ENCODE measurements around the gene FBXL19. TPM values are rescaled to one million over a fixed set of nuclear protein-coding genes. Genes with fewer than 3 reads are reported as not detected.
"Not testable (repeated sequence)": the region's sequence is repeated elsewhere in the genome, so short reads cannot be mapped to it uniquely, and the experiment has no call there.

Gene FBXL19
- total RNA-seq, 2 donors from 2014 or later = 8.6 to 21.1 TPM

DNA sequence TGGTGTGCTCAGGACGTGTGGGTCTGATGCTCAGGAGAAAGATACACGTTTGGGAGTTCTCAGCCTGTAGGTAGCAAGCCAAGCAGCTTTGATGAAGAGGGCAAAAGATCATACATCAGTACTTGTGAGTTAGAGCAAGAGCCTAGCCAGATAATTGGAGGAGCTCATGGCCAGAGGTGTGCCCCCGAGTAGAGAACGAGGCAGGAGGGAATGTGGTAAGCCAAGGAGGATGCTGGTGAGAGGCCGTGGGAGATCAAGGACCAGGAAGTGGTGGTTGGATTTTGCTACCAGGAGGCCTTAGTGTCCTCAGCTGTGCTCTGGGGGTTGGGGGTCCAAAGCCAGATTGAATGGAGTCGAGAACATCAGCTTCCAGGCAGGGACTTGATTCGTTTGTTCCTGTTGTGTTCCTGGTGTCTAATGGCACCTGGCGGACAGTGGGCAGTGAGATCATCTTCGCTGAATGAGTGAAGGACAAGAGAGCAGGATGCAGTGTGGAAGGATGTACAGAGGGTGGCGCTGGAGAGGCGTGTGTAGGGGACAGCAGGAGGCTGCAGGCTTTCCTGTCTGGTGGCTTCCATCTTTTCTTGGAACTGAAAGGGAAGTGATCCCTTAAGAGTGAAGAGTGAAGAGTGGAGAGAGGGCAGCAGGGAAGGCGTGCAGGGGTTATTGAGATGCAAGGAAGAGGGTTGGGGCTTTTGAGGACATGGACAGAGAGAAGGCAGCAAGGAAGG is 11.6 kb downstream of the FBXL19 start:
- Histone ChIP-seq H3K4me1 (no peaks in the 10 kb centered on the region), H3K27me3 (no peaks in the 10 kb centered on the region), H3K9me3 (no peaks in the 10 kb centered on the region), H3K27ac (no peak overlapping the region), H3K4me3 (no peak overlapping the region), H3K36me3 (replicated peaks in 1 of 2; ENCODE audit: insufficient read depth in 1 of 2, low read depth in 2 of 2) (peaks cover 0 to 4% of the 10 kb centered on the region in 2 donors)
- DNase-seq (peak; percentile 40 to 55 (median 52)), ATAC-seq (peak; percentile 55)
- whole genome bisulfite sequencing, 2 donors = 50 to 54% methylated on average over 12 of the region's 12 CpGs
- intact Hi-C loops (cut with DNase I) = no loop called here
- TF ChIP-seq POLR2A (IDR thresholded peaks at IDR 0.05) (no peak), CTCF (IDR thresholded peaks at IDR 0.05) (peak in 5 of 7 experiments; percentile 24 to 54 (median 37))

DNA sequence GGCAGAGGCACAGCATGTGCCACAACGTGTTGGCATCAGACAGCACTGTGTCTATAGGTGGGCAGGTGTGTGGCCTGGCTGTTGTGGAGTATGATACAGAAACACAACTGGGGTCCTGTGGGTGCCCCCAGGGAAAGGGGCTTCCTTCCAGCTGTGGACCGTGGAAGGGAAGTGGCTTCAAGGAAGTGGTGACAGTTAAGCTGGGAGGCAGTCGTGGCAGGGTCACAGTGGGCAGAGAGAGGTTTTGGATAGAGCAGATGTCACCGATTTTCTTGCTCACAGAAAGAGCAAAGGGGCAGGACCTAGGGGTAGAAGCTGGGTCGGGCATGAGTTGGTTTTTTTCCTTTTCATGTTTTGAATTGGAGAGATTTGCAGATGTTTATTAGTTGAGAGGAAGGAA is 14.3 kb downstream of the FBXL19 start:
- Histone ChIP-seq H3K9me3 (no peaks in the 10 kb centered on the region), H3K27me3 (no peaks in the 10 kb centered on the region), H3K36me3 (replicated peaks in 1 of 2; ENCODE audit: insufficient read depth in 1 of 2, low read depth in 2 of 2) (no peaks in the 10 kb centered on the region), H3K27ac (no peak overlapping the region), H3K4me1 (peaks cover 12% of the 10 kb centered on the region), H3K4me3 (no peak overlapping the region)
- DNase-seq = no peak
- ATAC-seq = no peak
- intact Hi-C loops (cut with DNase I) = no loop called here
- 46 to 64% methylated on average over 5 of the region's 5 CpGs for WGBS, 2 donors
- no peak for TF ChIP-seq CTCF (IDR thresholded peaks at IDR 0.05)
- TF ChIP-seq POLR2A (IDR thresholded peaks at IDR 0.05) = no peak

- intact Hi-C loops (cut with DNase I) = not testable (repeated sequence)
- 93% methylated on average over 8 of the region's 8 CpGs for WGBS, 2 donors
- H3K4me1 ChIP-seq = peaks cover 12% of the 10 kb centered on the region
These were observed 16.2 kb downstream of the FBXL19 start for GRCh38 chr16:30939571-30939970.

GRCh38 chr16:30941600-30942425 is 18.4 kb downstream of the FBXL19 start:
- Histone ChIP-seq H3K4me1 (peaks cover 12% of the 10 kb centered on the region), H3K4me3 (no peak overlapping the region), H3K27me3 (no peaks in the 10 kb centered on the region), H3K9me3 (no peaks in the 10 kb centered on the region), H3K27ac (peak overlapping the region; percentile 2 to 55 (median 28)), H3K36me3 (replicated peaks in 1 of 2; ENCODE audit: insufficient read depth in 1 of 2, low read depth in 2 of 2) (no peaks in the 10 kb centered on the region)
- TF ChIP-seq POLR2A (IDR thresholded peaks at IDR 0.05) = no peak
- peak; percentile 72 to 92 (median 88) for TF ChIP-seq CTCF (IDR thresholded peaks at IDR 0.05)
- intact Hi-C loops (cut with DNase I) = no loop called here
- ATAC-seq (peak; percentile 97), DNase-seq (peak; percentile 82 to 89 (median 88))
- WGBS, 2 donors = 10 to 80% methylated on average over 2 to 15 of the region's 15 CpGs

More at GRCh38 chr16:30939571-30939970, 16.2 kb downstream of the FBXL19 start:
- H3K27ac ChIP-seq; DNase-seq; H3K27me3 ChIP-seq; H3K4me3 ChIP-seq; H3K9me3 ChIP-seq; H3K36me3 ChIP-seq (replicated peaks in 1 of 2; ENCODE audit: insufficient read depth in 1 of 2, low read depth in 2 of 2); ATAC-seq: not testable (repeated sequence)

GRCh38 chr16:30942426-30942806 is 19.0 kb downstream of the FBXL19 start:
- Histone ChIP-seq H3K4me1 (peaks cover 12% of the 10 kb centered on the region), H3K27me3 (no peaks in the 10 kb centered on the region), H3K4me3 (no peak overlapping the region), H3K9me3 (no peaks in the 10 kb centered on the region), H3K36me3 (replicated peaks in 1 of 2; ENCODE audit: insufficient read depth in 1 of 2, low read depth in 2 of 2) (no peaks in the 10 kb centered on the region), H3K27ac (peak overlapping the region; percentile 2 to 55 (median 28))
- 39 to 60% methylated on average over 1 to 4 of the region's 4 CpGs for WGBS, 2 donors
- no peak for DNase-seq
- TF ChIP-seq POLR2A (IDR thresholded peaks at IDR 0.05) (no peak), CTCF (IDR thresholded peaks at IDR 0.05) (no peak)
- intact Hi-C loops (cut with DNase I) = no loop called here
- no peak for ATAC-seq

All from body of pancreas (tissue), 4 donors.